IMR-90 (cell line): ENCODE data around the gene POM121L2. TPM values are rescaled to one million over a fixed set of nuclear protein-coding genes. Genes with fewer than 3 reads are reported as not detected.

Source experiments
- ATAC-seq: fragments of 200-7000 bp; cut with Tn5 transposase; 2 replicates; pipeline ENCODE4 v1.9.1; 2020; ENCODE audit warnings: low read depth, mild to moderate bottlenecking, moderate library complexity
- BruUV-seq: library from RNA; stranded (reverse); fragments of 400-500 nt; replicated peaks from 2 replicates; lab custom pipeline; 2021; lab: Mats Ljungman, UMichigan
- CTCF ChIA-PET: fragments of 300-600 bp; formaldehyde crosslinking; extraction: SDS; loops from one replicate; lab custom pipeline; 2021; ENCODE audit warnings: antibody characterized with exemption; lab: Yijun Ruan, JAX
- POLR2A ChIA-PET: fragments of 300-600 bp; sonication (Branson Sonifier 250); formaldehyde crosslinking; loops from one replicate; lab custom pipeline; 2022; ENCODE audit warnings: antibody characterized with exemption; ENCODE audit not compliant: unreplicated experiment; lab: Charles Lee
- DNase-seq: peaks from one replicate; pipeline ENCODE4 v3.0.0; 2013
- H2AFZ ChIP-seq: replicated peaks from 2 replicates; pipeline ENCODE3; 2013; ENCODE audit warnings: low read length, mild to moderate bottlenecking; ENCODE audit not compliant: poor library complexity
- H2AK5ac ChIP-seq: 2 replicates; pipeline ENCODE4 v1.6.1; 2013; ENCODE audit warnings: low read depth, low read length, inconsistent platforms
- H2AK9ac ChIP-seq: replicated peaks from 2 replicates; pipeline ENCODE3; 2013; ENCODE audit warnings: mild to moderate bottlenecking, low read depth, low read length, moderate library complexity; ENCODE audit not compliant: poor library complexity
- H2BK120ac ChIP-seq: 2 replicates; pipeline ENCODE4 v1.6.1; 2013; ENCODE audit warnings: low read depth, low read length, inconsistent platforms
- H2BK15ac ChIP-seq: 3 replicates; pipeline ENCODE4 v1.6.1; 2013; ENCODE audit warnings: low read depth, low read length, inconsistent platforms
- H2BK20ac ChIP-seq: 2 replicates; pipeline ENCODE4 v1.6.1; 2013; ENCODE audit warnings: low read depth, mild to moderate bottlenecking, inconsistent platforms, low read length, moderate library complexity
- H2BK5ac ChIP-seq: 2 replicates; pipeline ENCODE4 v1.6.1; 2013; ENCODE audit warnings: mild to moderate bottlenecking, low read depth, low read length, inconsistent platforms; ENCODE audit not compliant: poor library complexity, severe bottlenecking
- H3K14ac ChIP-seq: replicated peaks from 2 replicates; pipeline ENCODE4 v1.6.1; 2013; ENCODE audit warnings: low read depth, low read length, inconsistent platforms
- H3K18ac ChIP-seq: 2 replicates; pipeline ENCODE4 v1.6.1; 2013; ENCODE audit warnings: low read depth, low read length, control low read depth
- H3K23ac ChIP-seq: 2 replicates; pipeline ENCODE4 v1.6.1; 2013; ENCODE audit warnings: low read depth, low read length, inconsistent platforms
- H3K27ac ChIP-seq: 2 replicates; pipeline ENCODE4 v1.5.1; 2013; ENCODE audit warnings: mild to moderate bottlenecking, control low read depth, low read length; ENCODE audit not compliant: insufficient read depth
- H3K27me3 ChIP-seq: 2 replicates; pipeline ENCODE4 v1.6.1; 2013; ENCODE audit warnings: low read length; ENCODE audit not compliant: control insufficient read depth, insufficient read depth
- H3K36me3 ChIP-seq: 2 replicates; pipeline ENCODE4 v1.6.1; 2013; ENCODE audit warnings: low read length, mixed read lengths; ENCODE audit not compliant: control insufficient read depth, insufficient read depth
- H3K4ac ChIP-seq: 2 replicates; pipeline ENCODE4 v1.6.1; 2013; ENCODE audit warnings: low read depth, low read length, inconsistent platforms
- H3K4me1 ChIP-seq: 2 replicates; pipeline ENCODE4 v1.6.1; 2013; ENCODE audit warnings: low read length, mixed read lengths; ENCODE audit not compliant: control insufficient read depth, insufficient read depth
- H3K4me2 ChIP-seq: 2 replicates; pipeline ENCODE4 v1.6.1; 2013; ENCODE audit warnings: low read depth, mild to moderate bottlenecking, control low read depth, low read length, moderate library complexity
- H3K4me3 ChIP-seq: 2 replicates; pipeline ENCODE4 v1.5.1; 2013; ENCODE audit warnings: low read depth, mild to moderate bottlenecking, control low read depth, low read length, moderate library complexity; ENCODE audit not compliant: insufficient read depth
- H3K56ac ChIP-seq: 2 replicates; pipeline ENCODE4 v1.6.1; 2013; ENCODE audit warnings: low read length, inconsistent platforms; ENCODE audit not compliant: insufficient read depth; ENCODE audit errors: extremely low read depth
- H3K79me1 ChIP-seq, 2 experiments: 2 replicates each; pipeline ENCODE4 v1.6.1; 2013; ENCODE audit warnings: low read length in 2 of 2, inconsistent platforms in 1 of 2, low read depth in 1 of 2
- H3K9ac ChIP-seq: 2 replicates; pipeline ENCODE4 v1.6.1; 2013; ENCODE audit warnings: low read depth, low read length, control low read depth
- H3K9me1 ChIP-seq: 2 replicates; pipeline ENCODE4 v1.6.1; 2013; ENCODE audit warnings: low read length, inconsistent platforms; ENCODE audit not compliant: insufficient read depth
- H3K9me3 ChIP-seq: 2 replicates; pipeline ENCODE4 v1.6.1; 2013; ENCODE audit warnings: low read length; ENCODE audit not compliant: control insufficient read depth, insufficient read depth
- H4K20me1 ChIP-seq: 2 replicates; pipeline ENCODE4 v1.6.1; 2013; ENCODE audit warnings: low read length, inconsistent platforms; ENCODE audit not compliant: insufficient read depth
- H4K5ac ChIP-seq: 2 replicates; pipeline ENCODE4 v1.6.1; 2013; ENCODE audit warnings: mild to moderate bottlenecking, low read depth, low read length, control low read depth
- H4K8ac ChIP-seq, 2 experiments: 2 replicates each; pipeline ENCODE4 v1.6.1; 2013; ENCODE audit warnings: low read depth in 2 of 2, low read length in 2 of 2, control low read depth in 1 of 2, inconsistent platforms in 1 of 2
- H4K91ac ChIP-seq: 2 replicates; pipeline ENCODE4 v1.6.1; 2013; ENCODE audit warnings: low read depth, low read length, inconsistent platforms; ENCODE audit not compliant: insufficient read depth
- BHLHE40 ChIP-seq: fragments of 150-350 bp; IDR thresholded peaks from 2 replicates; pipeline ENCODE4 v1.6.1; 2016; ENCODE audit warnings: mild to moderate bottlenecking, low read depth, low read length
- CHD1 ChIP-seq: IDR thresholded peaks from 2 replicates; pipeline ENCODE4 v1.6.1; 2012; ENCODE audit warnings: low read depth, low read length, improper control_type of control experiment
- ELK1 ChIP-seq: fragments of 150-350 bp; IDR thresholded peaks from 2 replicates; pipeline ENCODE4 v1.6.1; 2016; ENCODE audit warnings: low read depth, mild to moderate bottlenecking, low read length, moderate library complexity, borderline replicate concordance
- FOS ChIP-seq: fragments of 150-350 bp; IDR thresholded peaks from 2 replicates; pipeline ENCODE4 v1.6.1; 2016; ENCODE audit warnings: low read depth, low read length
- MAFK ChIP-seq: IDR thresholded peaks from 2 replicates; pipeline ENCODE4 v1.6.1; 2012; ENCODE audit warnings: low read depth, low read length, improper control_type of control experiment
- MAZ ChIP-seq: IDR thresholded peaks from 2 replicates; pipeline ENCODE4 v1.6.1; 2012; ENCODE audit warnings: low read depth, mild to moderate bottlenecking, low read length, improper control_type of control experiment, moderate library complexity, borderline replicate concordance
- MXI1 ChIP-seq: IDR thresholded peaks from 2 replicates; pipeline ENCODE4 v1.6.1; 2012; ENCODE audit warnings: low read depth, mild to moderate bottlenecking, low read length, moderate library complexity, borderline replicate concordance
- NFE2L2 ChIP-seq: fragments of 150-350 bp; IDR thresholded peaks from 2 replicates; pipeline ENCODE4 v1.6.1; 2016; ENCODE audit warnings: low read depth, mild to moderate bottlenecking, low read length
- POLR2A ChIP-seq: IDR thresholded peaks from 2 replicates; pipeline ENCODE4 v1.6.1; 2012; ENCODE audit warnings: mild to moderate bottlenecking, low read depth, low read length
- RAD21 ChIP-seq: IDR thresholded peaks from 2 replicates; pipeline ENCODE4 v1.6.1; 2012; ENCODE audit warnings: low read length, improper control_type of control experiment
- RCOR1 ChIP-seq: IDR thresholded peaks from 2 replicates; pipeline ENCODE4 v1.6.1; 2012; ENCODE audit warnings: mild to moderate bottlenecking, low read length, improper control_type of control experiment; ENCODE audit not compliant: insufficient replicate concordance
- RFX5 ChIP-seq: IDR thresholded peaks from 2 replicates; pipeline ENCODE4 v1.8.0; 2012; ENCODE audit warnings: low read depth, mild to moderate bottlenecking, low read length, moderate library complexity
- SMC3 ChIP-seq: fragments of 150-350 bp; IDR thresholded peaks from 2 replicates; pipeline ENCODE4 v1.6.1; 2016; ENCODE audit warnings: low read depth, mild to moderate bottlenecking, antibody characterized with exemption, low read length, moderate library complexity
- WGBS, 2 experiments: methylation state at CpG; one replicate each; pipeline versions ENCODE4 v1.1.5 to v1.1.7; 2013; ENCODE audit warnings: missing lambda C conversion rate in 2 of 2; ENCODE audit not compliant: insufficient read length in 1 of 2; ENCODE audit errors: extremely low coverage in 2 of 2; 5-methylcytosine and 5-hydroxymethylcytosine counted together
- dilution Hi-C: fragments of 300-500 bp; cut with HindIII; formaldehyde crosslinking; loops from one replicate; pipeline ENCODE4 v1.14.3; 2018; ENCODE audit warnings: low sequenced_read_pairs; ENCODE audit not compliant: unreplicated experiment
- in situ Hi-C: fragments of 300-500 bp; cut with MboI; formaldehyde crosslinking; loops from 3 replicates; pipeline ENCODE4 v1.14.3; 2019; ENCODE audit warnings: low sequenced_read_pairs, inconsistent platforms, mixed read lengths
- intact Hi-C: fragments of 100-400 bp; cut with micrococcal nuclease; formaldehyde crosslinking; loops from 2 replicates; pipeline ENCODE4 v1.10.0; 2022
- polyA plus RNA-seq, 3 experiments: library from polyadenylated mRNA; depleted of rRNA; stranded (reverse); fragments of >200 nt; gene quantifications; 2 replicates each; pipeline ENCODE4 v1.2.3, GENCODE V29; 2012; ENCODE audit warnings: low replicate concordance in 1 of 3
- total RNA-seq: library from RNA; depleted of rRNA; stranded (reverse); fragments of >200 nt; gene quantifications from 2 replicates; pipeline ENCODE4 v1.2.3, GENCODE V29; 2012
- TF ChIP-seq, protein P1 (sequence below): fragments of 150-350 bp; IDR thresholded peaks from 2 replicates; pipeline ENCODE4 v1.6.1; 2017; ENCODE audit warnings: mild to moderate bottlenecking, antibody characterized with exemption, low read length, low read depth
- TF ChIP-seq, protein P2 (sequence below): conservative IDR thresholded peaks from 2 replicates; pipeline ENCODE4 v1.5.1; 2012; ENCODE audit warnings: mild to moderate bottlenecking, low read depth, low read length, improper control_type of control experiment

POM121L2 gene
- total and polyA plus RNA-seq, 2 of the 4 experiments (the other 2 are of a cell fraction), result not detected

GRCh38 chr6:27279513-27280063, 32.5 kb downstream of the POM121L2 start:
- Histone ChIP-seq H3K18ac (no peak overlapping the region), H3K14ac (no peak overlapping the region), H2AFZ (peak overlapping the region; percentile 84), H2BK15ac (no peak overlapping the region), H2AK9ac (peak overlapping the region; percentile 51), H2BK120ac (no peak overlapping the region), H3K79me1 (no peaks in the 10 kb centered on the region), H4K5ac (no peak overlapping the region), H4K20me1 (0 out of 2 replicates have a peak, but pooled peaks cover 3% of the 10 kb centered on the region), H3K9me1 (no peaks in the 10 kb centered on the region; the same call in 1 of the 2 replicates), H3K4me3 (peak overlapping the region; percentile 27), H3K23ac (no peak overlapping the region), H3K4me2 (peak overlapping the region; percentile 77), H2BK20ac (no peak overlapping the region), H3K36me3 (no peaks in the 10 kb centered on the region), H4K91ac (no peak overlapping the region), H3K27ac (no peak overlapping the region), H3K4ac (no peak overlapping the region), H3K4me1 (no peaks in the 10 kb centered on the region), H3K27me3 (peaks cover 25% of the 10 kb centered on the region), H3K9me3 (peaks cover 4% of the 10 kb centered on the region), H3K56ac (no peak overlapping the region), H2BK5ac (no peak overlapping the region), H4K8ac (no peak overlapping the region), H3K9ac (no peak overlapping the region), H2AK5ac (no peak overlapping the region)
- TF ChIP-seq MAZ (no peak), NFE2L2 (no peak), RCOR1 (no peak), POLR2A (no peak), RFX5 (no peak), CHD1 (no peak), RAD21 (no peak), FOS (no peak), ELK1 (no peak), SMC3 (no peak), MXI1 (no peak), BHLHE40 (no peak), MAFK (no peak)
- TF ChIP-seq, protein P1, sequence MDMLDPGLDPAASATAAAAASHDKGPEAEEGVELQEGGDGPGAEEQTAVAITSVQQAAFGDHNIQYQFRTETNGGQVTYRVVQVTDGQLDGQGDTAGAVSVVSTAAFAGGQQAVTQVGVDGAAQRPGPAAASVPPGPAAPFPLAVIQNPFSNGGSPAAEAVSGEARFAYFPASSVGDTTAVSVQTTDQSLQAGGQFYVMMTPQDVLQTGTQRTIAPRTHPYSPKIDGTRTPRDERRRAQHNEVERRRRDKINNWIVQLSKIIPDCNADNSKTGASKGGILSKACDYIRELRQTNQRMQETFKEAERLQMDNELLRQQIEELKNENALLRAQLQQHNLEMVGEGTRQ, result no peak
- TF ChIP-seq, protein P2, sequence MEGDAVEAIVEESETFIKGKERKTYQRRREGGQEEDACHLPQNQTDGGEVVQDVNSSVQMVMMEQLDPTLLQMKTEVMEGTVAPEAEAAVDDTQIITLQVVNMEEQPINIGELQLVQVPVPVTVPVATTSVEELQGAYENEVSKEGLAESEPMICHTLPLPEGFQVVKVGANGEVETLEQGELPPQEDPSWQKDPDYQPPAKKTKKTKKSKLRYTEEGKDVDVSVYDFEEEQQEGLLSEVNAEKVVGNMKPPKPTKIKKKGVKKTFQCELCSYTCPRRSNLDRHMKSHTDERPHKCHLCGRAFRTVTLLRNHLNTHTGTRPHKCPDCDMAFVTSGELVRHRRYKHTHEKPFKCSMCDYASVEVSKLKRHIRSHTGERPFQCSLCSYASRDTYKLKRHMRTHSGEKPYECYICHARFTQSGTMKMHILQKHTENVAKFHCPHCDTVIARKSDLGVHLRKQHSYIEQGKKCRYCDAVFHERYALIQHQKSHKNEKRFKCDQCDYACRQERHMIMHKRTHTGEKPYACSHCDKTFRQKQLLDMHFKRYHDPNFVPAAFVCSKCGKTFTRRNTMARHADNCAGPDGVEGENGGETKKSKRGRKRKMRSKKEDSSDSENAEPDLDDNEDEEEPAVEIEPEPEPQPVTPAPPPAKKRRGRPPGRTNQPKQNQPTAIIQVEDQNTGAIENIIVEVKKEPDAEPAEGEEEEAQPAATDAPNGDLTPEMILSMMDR, result no peak
- ATAC-seq (peak; percentile 24), DNase-seq (no peak)
- no CpG with 5 or more reads among the region's 24 CpGs for WGBS, 2 experiments
- intact Hi-C loops, result loop anchor here (5.0 kb wide), 2 partner anchors 193 to 473 kb away; partner anchors contain the start of gene ZNF184
- in situ Hi-C loops, result no loop called here
- POLR2A ChIA-PET, result no interaction called here
- no TSS peak for BruUV-seq
- CTCF ChIA-PET, result no interaction called here
- dilution Hi-C loops, result no loop called here
